ENCODE measurements around the gene SLC35A1.

SLC35A1 gene

GRCh38 chr6:87534377-87535047 is 61.7 kb downstream of the SLC35A1 start:
- no peak for DNase-seq

- DNase-seq = no peak
These were observed 65.9 kb downstream of the SLC35A1 start for GRCh38 chr6:87538510-87539260.

- no peak for DNase-seq
These were observed 66.8 kb downstream of the SLC35A1 start for GRCh38 chr6:87539554-87539953.

GRCh38 chr6:87540539-87540938 is 67.8 kb downstream of the SLC35A1 start:
- no peak for DNase-seq

GRCh38 chr6:87541041-87541440 is 68.3 kb downstream of the SLC35A1 start:
- DNase-seq = no peak

- no peak for DNase-seq
These were observed 69.0 kb downstream of the SLC35A1 start for GRCh38 chr6:87541744-87542143.

- DNase-seq = no peak
These were observed 71.1 kb downstream of the SLC35A1 start for GRCh38 chr6:87543696-87544473.

- DNase-seq = no peak
These were observed 71.6 kb downstream of the SLC35A1 start for GRCh38 chr6:87544474-87544735.

GRCh38 chr6:87551799-87552198 is 79.0 kb downstream of the SLC35A1 start:
- DNase-seq = no peak

- DNase-seq = no peak
These were observed 80.5 kb downstream of the SLC35A1 start for GRCh38 chr6:87553159-87553765.

- no peak for DNase-seq
These were observed 82.7 kb downstream of the SLC35A1 start for GRCh38 chr6:87555506-87555905.

- no peak for DNase-seq
These were observed 85.7 kb downstream of the SLC35A1 start for GRCh38 chr6:87558446-87558845.

GRCh38 chr6:87561017-87561416 is 88.2 kb downstream of the SLC35A1 start:
- no peak for DNase-seq

Data from OCI-M1 (cell line).